HCT116 (cell line): Measurements from ENCODE around the gene UBE2D2. TPM values are rescaled to one million over a fixed set of nuclear protein-coding genes. Genes with fewer than 3 reads are reported as not detected.

Experiments used
- ATAC-seq: fragments of 200-7000 bp; cut with Tn5 transposase; 2 replicates; pipeline ENCODE4 v1.9.1; 2020; ENCODE audit warnings: mild to moderate bottlenecking, moderate library complexity
- BruUV-seq: library from RNA; stranded (reverse); fragments of 400-500 nt; replicated peaks from 2 replicates; lab custom pipeline; 2021; lab: Mats Ljungman, UMichigan
- CTCF ChIA-PET: fragments of 300-600 bp; sonication (Branson Sonifier 250); formaldehyde crosslinking; loops from one replicate; lab custom pipeline; 2021; ENCODE audit warnings: antibody characterized with exemption; lab: Charles Lee
- POLR2A ChIA-PET: fragments of 300-600, 350-600 bp; sonication (Branson Sonifier 250); formaldehyde crosslinking; loops from one replicate; lab custom pipeline; 2021; ENCODE audit warnings: antibody characterized with exemption; lab: Charles Lee
- RAD21 ChIA-PET, 2 experiments: fragments of 300-600 bp; sonication (Branson Sonifier 250); formaldehyde crosslinking; loops; one replicate each; lab custom pipeline; 2023; ENCODE audit warnings: low total read pairs in 2 of 2; ENCODE audit not compliant: uncharacterized antibody in 2 of 2, unreplicated experiment in 2 of 2, low non-redundant PET in 1 of 2; lab: Charles Lee
- DNase-seq: peaks from one replicate; pipeline ENCODE4 v3.0.0-alpha.2; 2010; ENCODE audit warnings: low read depth, low spot score
- H2AFZ ChIP-seq: fragments of 200-600 bp; shearing (Covaris generic), sonication (generic); 2 replicates; pipeline ENCODE4 v1.6.1; 2017; ENCODE audit warnings: low read depth, mixed run types, mixed read lengths, antibody characterized with exemption, low read length; ENCODE audit not compliant: poor library complexity, severe bottlenecking
- H3K27ac ChIP-seq: 2 replicates; pipeline ENCODE4 v1.5.1; 2012; ENCODE audit warnings: low read depth, low read length
- H3K27me3 ChIP-seq: fragments of 200-600 bp; sonication (generic); 2 replicates; pipeline ENCODE4 v1.6.1; 2016; ENCODE audit warnings: mixed run types, low read length, mixed read lengths; ENCODE audit not compliant: insufficient read depth
- H3K36me3 ChIP-seq, 2 experiments: fragments of 200-500 bp in 1 of 2; fragments of 200-600 bp in 1 of 2; sonication (Bioruptor generic) in 1 of 2; sonication (generic) in 1 of 2; 2 replicates each; pipeline versions ENCODE4 v1.5.1 to v1.6.1; 2014 to 2016; ENCODE audit warnings: low read length in 2 of 2, inconsistent platforms in 1 of 2, mixed read lengths in 1 of 2, mixed run types in 1 of 2; ENCODE audit not compliant: insufficient read depth in 2 of 2, control insufficient read depth in 1 of 2
- H3K4me1 ChIP-seq, 2 experiments: fragments of 200-600 bp in 1 of 2; sonication (generic) in 1 of 2; 2 replicates each; pipeline versions ENCODE4 v1.5.1 to v1.6.1; 2012 to 2017; ENCODE audit warnings: low read length in 2 of 2, inconsistent platforms in 1 of 2, mild to moderate bottlenecking in 1 of 2, mixed read lengths in 1 of 2, mixed run types in 1 of 2, moderate library complexity in 1 of 2; ENCODE audit not compliant: insufficient read depth in 2 of 2, control insufficient read depth in 1 of 2
- H3K4me2 ChIP-seq: fragments of 200-600 bp; sonication (generic); 2 replicates; pipeline ENCODE4 v1.6.1; 2017; ENCODE audit warnings: mixed run types, low read length, mixed read lengths
- H3K4me3 ChIP-seq, 2 experiments: fragments of 200-600 bp in 1 of 2; sonication (generic) in 1 of 2; replicated peaks in 1 of 2; 2 replicates each; pipeline ENCODE4 v1.5.1; 2011 to 2016; ENCODE audit warnings: low read length in 2 of 2, control low read depth in 1 of 2, low read depth in 1 of 2, mild to moderate bottlenecking in 1 of 2, mixed read lengths in 1 of 2, mixed run types in 1 of 2
- H3K79me2 ChIP-seq: fragments of 200-600 bp; sonication (generic); 2 replicates; pipeline ENCODE4 v1.6.1; 2017; ENCODE audit warnings: mild to moderate bottlenecking, mixed run types, low read length, moderate library complexity, mixed read lengths; ENCODE audit not compliant: insufficient read depth
- H3K9ac ChIP-seq: fragments of 200-600 bp; sonication (generic); 2 replicates; pipeline ENCODE4 v1.6.1; 2016; ENCODE audit warnings: low read length, mixed read lengths
- H3K9me2 ChIP-seq: fragments of 200-600 bp; sonication (generic), shearing (Covaris generic); 2 replicates; pipeline ENCODE4 v1.6.1; 2017; ENCODE audit warnings: mixed run types, mild to moderate bottlenecking, moderate library complexity; ENCODE audit not compliant: insufficient read depth
- H3K9me3 ChIP-seq, 2 experiments: fragments of 200-500 bp in 1 of 2; fragments of 200-600 bp in 1 of 2; sonication (Bioruptor generic) in 1 of 2; sonication (generic) in 1 of 2; 2 replicates each; pipeline ENCODE4 v1.6.1; 2014 to 2017; ENCODE audit warnings: low read length in 2 of 2, mixed read lengths in 2 of 2, inconsistent platforms in 1 of 2, low read depth in 1 of 2, mild to moderate bottlenecking in 1 of 2, mixed run types in 1 of 2, moderate library complexity in 1 of 2; ENCODE audit not compliant: control insufficient read depth in 1 of 2, insufficient read depth in 1 of 2
- H4K20me1 ChIP-seq: fragments of 200-600 bp; sonication (generic), shearing (Covaris generic); 2 replicates; pipeline ENCODE4 v1.6.1; 2017; ENCODE audit warnings: mixed run types, mild to moderate bottlenecking, moderate library complexity; ENCODE audit not compliant: insufficient read depth
- CBX3 ChIP-seq: IDR thresholded peaks from 2 replicates; pipeline ENCODE4 v1.6.1; 2012; ENCODE audit warnings: low read depth
- CEBPB ChIP-seq: IDR thresholded peaks from 2 replicates; pipeline ENCODE4 v1.6.1; 2012; ENCODE audit warnings: low read depth
- CTCF ChIP-seq, 3 experiments: fragments of 200-600 bp in 1 of 3; sonication (generic) in 1 of 3; IDR thresholded peaks in 2 of 3; conservative IDR thresholded peaks in 1 of 3; 2 replicates each; pipeline ENCODE4 v1.5.1; 2012 to 2017; ENCODE audit warnings: low read depth in 2 of 3, low read length in 2 of 3, antibody characterized with exemption in 1 of 3, borderline replicate concordance in 1 of 3, control low read depth in 1 of 3, mild to moderate bottlenecking in 1 of 3, mixed read lengths in 1 of 3, mixed run types in 1 of 3, moderate library complexity in 1 of 3; ENCODE audit not compliant: insufficient read depth in 1 of 3
- ELF1 ChIP-seq: IDR thresholded peaks from 2 replicates; pipeline ENCODE4 v1.6.1; 2012; ENCODE audit warnings: low read depth, borderline replicate concordance
- POLR2A ChIP-seq: IDR thresholded peaks from 2 replicates; pipeline ENCODE4 v1.7.0; 2011; ENCODE audit warnings: borderline replicate concordance; ENCODE audit not compliant: insufficient read depth, insufficient read length; ENCODE audit errors: extremely low read depth
- POLR2AphosphoS5 ChIP-seq: IDR thresholded peaks from 2 replicates; pipeline ENCODE4 v1.6.1; 2011; ENCODE audit warnings: mild to moderate bottlenecking, low read depth, low read length, moderate library complexity
- RAD21 ChIP-seq: IDR thresholded peaks from 2 replicates; pipeline ENCODE4 v1.6.1; 2012; ENCODE audit warnings: low read depth, mild to moderate bottlenecking
- SIN3A ChIP-seq: IDR thresholded peaks from 2 replicates; pipeline ENCODE4 v1.6.1; 2012; ENCODE audit warnings: low read depth
- YY1 ChIP-seq: IDR thresholded peaks from 2 replicates; pipeline ENCODE4 v1.6.1; 2011; ENCODE audit warnings: low read length, low read depth, moderate library complexity, mild to moderate bottlenecking; ENCODE audit not compliant: insufficient replicate concordance; ENCODE audit errors: extremely low read depth
- ZBTB33 ChIP-seq: IDR thresholded peaks from 2 replicates; pipeline ENCODE4 v1.6.1; 2011; ENCODE audit warnings: mild to moderate bottlenecking, low read length, moderate library complexity; ENCODE audit not compliant: insufficient replicate concordance; ENCODE audit errors: extremely low read depth
- ZFX ChIP-seq: fragments of 450-650 bp; IDR thresholded peaks from 2 replicates; pipeline ENCODE4 v1.6.1; 2017
- intact Hi-C: fragments of 100-400 bp; cut with micrococcal nuclease; formaldehyde crosslinking; loops from 2 replicates; pipeline ENCODE4 v1.10.0; 2022
- total RNA-seq: library from RNA; stranded (reverse); gene quantifications from one replicate; pipeline ENCODE4 v1.2.1, GENCODE V29; 2021; ENCODE audit not compliant: unreplicated experiment
- TF ChIP-seq, protein P1 (sequence below): IDR thresholded peaks from 2 replicates; pipeline ENCODE4 v1.6.1; 2012

The UBE2D2 gene
- total RNA-seq, 1 experiment from 2014 or later = 140 TPM

DNA sequence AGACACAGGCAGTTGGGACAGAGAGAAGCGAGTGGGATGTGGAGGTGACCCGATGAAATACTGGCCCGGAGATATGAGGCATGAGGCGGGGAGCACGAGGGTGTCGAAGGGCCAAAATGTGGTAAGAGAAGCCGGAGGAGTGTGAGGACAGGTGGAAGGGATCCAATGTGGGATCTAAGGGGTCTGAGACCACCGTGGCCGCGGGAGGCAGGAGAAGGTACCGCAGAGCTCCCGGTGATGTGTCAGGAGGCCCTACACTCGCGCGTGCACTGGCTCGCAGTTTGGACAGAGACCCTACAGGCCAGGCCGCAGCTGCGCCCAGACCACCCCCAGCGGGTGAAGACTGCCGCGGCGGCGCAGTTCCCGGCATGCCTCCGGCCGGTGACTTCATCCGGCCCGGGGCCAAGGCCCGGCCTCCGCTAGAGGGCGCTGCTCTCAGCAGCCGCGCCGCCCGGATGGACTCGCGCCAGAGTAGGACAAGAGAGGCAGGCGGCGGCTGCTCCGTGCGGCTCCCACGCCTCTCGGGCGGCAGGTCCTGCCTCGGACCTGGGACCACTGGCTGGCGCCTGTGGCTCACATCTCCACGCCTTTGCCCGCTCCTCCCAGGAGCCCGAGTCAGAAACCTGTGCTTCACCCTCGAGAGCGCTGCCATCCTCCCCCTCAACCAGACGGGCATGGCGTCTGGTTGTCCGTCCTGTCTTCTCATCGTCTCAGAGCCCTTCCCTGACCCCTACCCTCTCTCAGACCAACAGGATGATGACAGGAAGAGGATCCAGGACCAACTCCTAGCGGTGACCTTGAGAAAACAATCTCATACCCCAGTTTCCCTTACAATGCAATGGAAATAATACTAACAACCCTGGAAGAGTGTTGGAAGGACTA is 43.2 kb upstream of the UBE2D2 start:
- peak; percentile 84 for ATAC-seq
- no peaks in the 10 kb centered on the region for H3K27me3 ChIP-seq
- peak overlapping the region; percentile 66 for H3K9ac ChIP-seq
- TF ChIP-seq ELF1 (no peak), CBX3 (no peak), CEBPB (no peak), POLR2A (peak; percentile 73), SIN3A (peak; percentile 36; the same call in 1 of the 2 replicates), POLR2AphosphoS5 (peak; percentile 96), YY1 (peak; percentile 85), ZBTB33 (peak; percentile 66), RAD21 (peak; percentile 71), ZFX (peak; percentile 74; the same call in 1 of the 2 replicates), CTCF (IDR thresholded peaks at IDR 0.05 in 2 of 3, conservative IDR thresholded peaks at IDR 0.05 in 1 of 3; ENCODE audit: borderline replicate concordance in 1 of 3, insufficient read depth in 1 of 3, low read depth in 2 of 3, low read length in 2 of 3) (peak; percentile 82 to 96 (median 88))
- TF ChIP-seq, protein P1, sequence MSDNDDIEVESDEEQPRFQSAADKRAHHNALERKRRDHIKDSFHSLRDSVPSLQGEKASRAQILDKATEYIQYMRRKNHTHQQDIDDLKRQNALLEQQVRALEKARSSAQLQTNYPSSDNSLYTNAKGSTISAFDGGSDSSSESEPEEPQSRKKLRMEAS = peak; percentile 79
- TF ChIP-seq, all 23 proteins: peak for 9
- RAD21 ChIA-PET = no interaction called here
- POLR2A ChIA-PET = interaction anchor here (1.0 kb wide), 1 partner anchor 34 kb away, joined by 3 read pairs; no protein-coding TSS in a partner anchor
- Histone ChIP-seq H3K4me2 (peak overlapping the region; percentile 82), H3K9me2 (no peaks in the 10 kb centered on the region), H3K9me3 (no peaks in the 10 kb centered on the region), H3K4me1 (peaks cover 5 to 13% of the 10 kb centered on the region in 2 experiments; a peak in 3 of 4 replicates), H3K27ac (peak overlapping the region; percentile 54), H2AFZ (peak overlapping the region; percentile 8), H3K79me2 (no peaks in the 10 kb centered on the region), H3K36me3 (no peaks in the 10 kb centered on the region), H3K4me3 (peak overlapping the region; percentile 53 to 55), H4K20me1 (no peaks in the 10 kb centered on the region)
- intact Hi-C loops = no loop called here
- CTCF ChIA-PET = interaction anchor here (0.6 to 3.2 kb wide), 3 partner anchors 15 to 96 kb away, joined by 3 to 9 read pairs (median 3); partner anchors contain the start of gene DNAJC18
- peak; percentile 51 for DNase-seq
- BruUV-seq = TSS peak; percentile 96
